ENCODE measurements around the gene FRMD6.

DNA sequence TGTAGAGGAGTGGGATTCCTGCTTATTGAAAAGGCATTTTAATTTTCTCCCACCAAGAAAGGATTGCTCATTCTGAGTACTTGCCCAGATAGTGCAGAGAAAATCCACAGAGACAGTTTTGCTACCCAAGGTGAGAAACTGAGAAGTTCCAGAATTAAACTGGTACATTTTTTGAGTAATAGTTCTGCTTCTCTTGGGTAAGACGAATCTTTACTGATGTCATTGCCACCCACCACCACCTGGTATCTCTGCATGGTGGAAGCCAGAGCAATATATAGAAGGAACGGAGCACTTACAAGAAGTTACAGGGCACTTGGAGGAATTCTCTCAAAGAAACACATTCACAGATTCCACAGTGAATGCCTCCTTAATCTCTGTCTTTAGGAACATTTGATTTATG, 20.7 kb upstream of the FRMD6 start:
- TF ChIP-seq POLR2A (IDR thresholded peaks at IDR 0.05; ENCODE audit: borderline replicate concordance, extremely low read depth, insufficient read depth, insufficient read length) (no peak), EZH2 (IDR thresholded peaks at IDR 0.05) (no peak)

Measured in HCT116 (cell line).